Measurements from ENCODE around the gene SDSL.

Gene SDSL

DNA sequence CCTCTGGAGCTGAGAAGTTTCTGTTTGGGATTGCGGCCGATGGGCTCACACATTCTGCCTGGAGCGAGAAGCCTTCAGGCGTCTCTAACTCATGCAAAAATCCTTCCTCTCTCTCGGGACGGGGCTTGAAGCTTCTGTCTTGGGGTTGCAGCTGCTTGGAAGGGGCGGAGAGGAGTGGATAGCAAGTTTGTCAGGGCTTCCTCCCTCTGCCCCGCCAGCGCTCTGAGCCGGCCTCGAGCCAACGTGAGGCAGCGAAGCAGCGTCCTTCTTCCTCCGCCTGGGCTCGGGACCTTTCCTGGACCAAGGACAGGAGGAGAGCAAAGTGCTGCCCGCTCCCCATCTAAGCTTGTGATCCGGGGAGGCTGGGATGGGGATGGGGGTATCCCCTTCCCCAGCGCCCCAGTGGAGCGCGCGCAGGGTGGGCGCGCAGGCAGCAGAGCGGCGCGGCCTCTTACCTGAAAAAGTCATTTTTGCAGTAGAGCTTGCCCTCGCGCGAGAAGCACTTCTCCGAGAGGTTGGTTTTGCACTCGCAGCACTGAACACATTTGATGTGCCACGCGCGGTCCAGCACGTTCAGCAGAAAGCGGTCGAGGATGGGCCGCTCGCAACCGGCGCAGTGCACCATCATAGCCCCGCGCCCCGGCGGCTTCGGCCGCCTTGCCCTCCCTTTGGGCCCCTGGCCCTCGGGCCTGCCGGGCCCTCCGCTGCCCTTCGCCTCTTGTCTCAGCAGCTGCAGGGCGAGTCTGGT, 48.9 kb downstream of the SDSL start:
- FAIRE-seq: no peak

DNA sequence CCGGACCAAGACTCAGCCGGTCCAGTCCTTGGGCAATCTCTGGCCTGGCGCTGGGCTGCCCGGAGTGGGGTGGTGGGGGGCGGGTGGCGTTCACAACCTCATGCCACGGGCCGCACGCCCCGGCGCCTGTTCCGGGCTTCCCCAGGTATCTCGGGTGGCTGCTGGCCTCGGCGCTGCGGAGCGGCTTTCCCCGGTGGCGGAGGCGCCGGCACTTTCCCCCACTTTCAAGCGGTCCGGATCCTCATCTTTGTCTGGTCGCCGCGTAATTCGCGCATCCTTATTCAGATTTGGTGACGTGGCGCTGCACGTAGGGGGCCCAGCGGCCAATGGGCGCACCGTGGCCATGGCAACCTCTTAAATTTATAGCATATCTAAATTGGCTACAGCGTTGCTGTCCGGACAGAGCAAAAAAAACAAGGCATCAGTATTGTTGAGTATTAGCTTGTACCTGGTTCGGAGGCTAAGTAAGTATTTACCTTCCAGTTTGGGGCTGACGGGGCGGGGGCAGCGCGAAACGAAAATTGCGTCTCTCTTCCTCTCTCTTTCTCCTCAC, 49.5 kb downstream of the SDSL start, which contains the start of gene LHX5:
Gene LHX5 (minus strand): TSS at position 253 of the 553 bp plus-strand sequence. CDS start 373 bp downstream, outside the sequence.
- FAIRE-seq: no peak

- no peak for FAIRE-seq
Measured at GRCh38 chr12:113472191-113473121, 50.3 kb downstream of the SDSL start.

GRCh38 chr12:113473400-113473799, 51.2 kb downstream of the SDSL start:
- FAIRE-seq: no peak

DNA sequence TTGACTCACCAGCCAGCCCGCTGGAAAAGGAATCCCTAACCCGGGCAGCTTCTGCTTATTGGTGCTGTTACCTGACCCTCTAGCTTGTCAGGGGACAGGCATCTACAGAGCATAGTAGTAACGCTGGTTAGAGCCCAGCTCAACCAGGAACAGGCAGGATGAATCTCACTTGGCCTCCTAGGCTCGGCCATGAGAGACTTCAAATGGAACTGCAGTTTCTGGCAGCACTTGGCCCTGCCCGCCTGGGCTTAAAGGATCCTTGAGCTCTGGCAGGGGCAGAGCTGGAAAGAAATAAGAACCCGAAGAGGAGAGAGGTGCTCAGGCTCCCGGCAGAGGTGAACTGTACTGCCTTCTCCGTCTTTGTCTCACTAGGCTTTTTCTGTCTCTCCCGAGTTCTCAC, 51.8 kb downstream of the SDSL start:
- no peak for FAIRE-seq

DNA sequence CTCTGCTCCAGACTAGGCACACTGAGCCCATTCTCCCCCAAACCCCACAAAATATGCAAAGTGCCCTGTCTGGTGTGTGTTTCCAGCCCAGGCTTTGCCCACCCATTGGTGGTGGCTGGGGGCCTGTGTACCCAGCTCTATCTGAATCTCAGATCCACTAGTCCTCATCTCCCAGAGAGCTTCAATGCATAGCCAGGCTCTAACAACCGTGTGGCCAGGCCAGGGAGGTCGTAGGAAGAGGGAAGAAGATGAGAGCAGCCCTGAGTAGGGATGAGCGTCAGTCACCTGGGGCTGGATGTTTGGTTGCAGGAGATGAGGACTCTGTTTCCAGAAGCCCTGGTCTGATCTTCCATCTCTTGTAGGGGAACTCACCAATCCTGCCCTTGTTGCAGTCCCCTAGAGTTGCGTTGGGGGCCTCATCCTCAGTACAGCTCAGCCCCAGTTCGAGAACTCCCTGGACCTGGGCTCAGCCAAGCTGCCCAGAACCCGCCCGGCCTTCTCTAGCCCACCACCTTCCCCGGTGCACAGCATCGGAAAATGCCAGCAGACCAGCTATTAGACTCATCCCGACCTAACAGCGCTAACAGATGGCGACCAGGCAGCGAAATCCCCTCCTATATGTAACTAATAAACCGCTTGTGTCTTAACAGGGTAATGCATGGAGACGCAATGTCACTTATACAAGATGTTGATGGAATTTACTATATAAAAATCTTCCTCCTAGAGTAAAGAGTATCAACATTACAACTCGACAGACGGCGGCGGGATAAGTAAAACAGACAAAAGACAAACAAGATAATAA, 52.7 kb downstream of the SDSL start:
- no peak for FAIRE-seq

GRCh38 chr12:113475451-113476175, 53.4 kb downstream of the SDSL start:
- FAIRE-seq: no peak

- FAIRE-seq: no peak
Measured at GRCh38 chr12:113476176-113476986, 54.2 kb downstream of the SDSL start.

- FAIRE-seq: no peak
Measured at GRCh38 chr12:113477171-113477841, 55.1 kb downstream of the SDSL start.

DNA sequence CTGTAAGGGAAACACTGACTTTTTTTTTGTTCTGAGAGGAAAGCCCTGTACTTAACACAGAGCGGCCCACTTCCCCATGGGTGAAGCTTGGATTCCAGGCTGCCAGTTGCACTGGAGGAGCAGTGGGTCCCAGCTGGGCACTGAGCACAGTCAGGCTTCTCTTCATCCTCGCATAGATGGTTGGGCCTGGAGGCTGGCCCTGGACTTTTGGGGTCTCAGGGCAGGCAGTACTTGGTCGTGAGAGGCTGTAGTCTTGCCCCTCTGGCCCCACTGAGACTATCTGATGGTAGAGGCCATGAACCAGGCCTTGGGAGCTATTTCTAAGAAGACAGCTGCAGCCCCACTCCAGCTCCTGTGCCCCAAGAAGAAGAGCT, 55.6 kb downstream of the SDSL start:
- no peak for FAIRE-seq

DNA sequence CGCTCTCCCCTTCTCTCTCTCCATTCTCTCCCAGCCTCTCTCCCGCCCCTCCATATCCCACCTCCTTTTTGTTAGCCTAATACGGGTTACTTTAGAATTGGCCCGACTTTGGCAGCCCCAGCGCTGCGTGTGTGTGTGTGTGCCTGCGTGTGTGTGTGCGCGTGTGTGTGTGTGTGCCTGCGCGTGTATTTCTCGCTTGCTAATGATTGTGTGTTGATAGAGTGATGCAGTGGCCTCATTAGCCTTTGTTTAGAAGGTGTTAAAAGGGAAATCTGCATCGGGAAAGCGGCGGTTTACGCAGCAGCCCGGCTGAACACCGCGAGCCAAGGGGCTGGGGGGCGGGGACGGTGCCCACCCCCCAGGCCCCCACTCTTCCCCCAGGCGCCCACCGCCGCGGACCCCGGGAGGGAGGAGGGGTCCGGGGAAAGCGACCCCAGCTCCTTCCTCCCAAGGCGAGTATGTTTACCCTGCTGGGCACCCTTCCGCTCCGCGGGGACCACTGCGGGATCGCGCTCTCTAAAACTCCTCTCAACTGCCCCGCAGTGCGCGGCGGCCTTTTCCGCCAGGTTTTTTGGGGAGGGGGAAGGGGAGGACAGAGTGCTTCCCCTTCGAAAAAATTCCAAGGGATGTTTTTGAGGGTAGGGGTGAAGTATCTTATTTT, 56.3 kb downstream of the SDSL start:
- FAIRE-seq: no peak

DNA sequence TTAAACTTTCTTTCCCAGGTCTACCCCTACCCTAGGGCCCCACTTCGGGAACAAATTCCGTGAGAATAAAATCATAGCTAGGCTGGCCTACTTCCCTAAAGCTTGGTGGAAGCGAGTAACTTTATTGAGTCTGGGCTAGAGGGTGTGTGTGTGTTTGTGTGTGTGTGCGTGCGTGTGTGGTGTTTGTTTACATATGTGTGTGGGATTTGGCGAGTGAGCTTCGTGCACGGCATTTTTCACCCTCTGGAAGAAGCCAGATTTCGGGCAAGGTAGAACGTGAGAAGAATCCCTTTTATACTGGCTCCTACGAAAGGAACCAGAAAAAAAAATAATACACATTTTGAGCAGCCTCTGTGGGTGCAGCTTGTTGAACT, 57.0 kb downstream of the SDSL start:
- FAIRE-seq: no peak

DNA sequence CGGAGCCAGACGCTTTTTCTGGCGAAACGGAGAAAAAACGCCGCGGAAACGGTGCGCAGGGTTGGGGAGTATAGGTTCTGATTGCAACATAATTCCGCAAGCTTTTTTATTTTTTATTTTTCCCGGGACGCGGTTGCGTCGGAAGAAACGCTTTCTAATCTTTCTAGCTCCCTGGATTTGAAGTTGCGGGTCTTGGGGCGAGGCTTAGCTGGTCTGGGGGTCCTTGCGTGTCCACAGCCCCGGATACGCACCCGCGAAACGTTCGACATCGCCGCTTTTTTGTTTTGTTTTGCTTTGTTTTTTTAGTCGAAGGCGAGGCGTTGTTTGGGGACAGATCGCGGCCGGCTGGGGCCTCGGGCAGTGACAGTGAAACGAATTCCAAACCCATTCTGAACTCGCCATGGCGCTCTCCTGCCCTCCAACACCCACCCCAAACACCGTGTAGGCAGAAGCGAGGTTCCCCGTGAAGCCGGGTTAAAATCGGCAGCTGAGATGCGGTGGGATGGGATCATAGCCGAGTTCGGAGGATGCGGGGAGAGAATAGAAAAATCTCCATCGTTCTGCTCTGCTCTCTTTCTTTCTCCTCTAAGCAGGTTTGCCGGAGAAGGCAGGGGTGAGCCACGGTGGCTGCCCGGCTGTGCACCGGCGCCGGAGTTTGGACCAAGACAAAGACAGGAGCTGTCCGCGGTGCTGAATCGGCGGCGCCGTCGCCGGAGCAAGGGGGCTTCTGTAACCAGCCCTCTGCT, 57.6 kb downstream of the SDSL start:
- FAIRE-seq: no peak

- FAIRE-seq: no peak
Measured at GRCh38 chr12:113480336-113480971, 58.3 kb downstream of the SDSL start.

GRCh38 chr12:113482334-113482733, 60.2 kb downstream of the SDSL start:
- FAIRE-seq: no peak

GRCh38 chr12:113485330-113485729, 63.1 kb downstream of the SDSL start:
- no peak for FAIRE-seq

DNA sequence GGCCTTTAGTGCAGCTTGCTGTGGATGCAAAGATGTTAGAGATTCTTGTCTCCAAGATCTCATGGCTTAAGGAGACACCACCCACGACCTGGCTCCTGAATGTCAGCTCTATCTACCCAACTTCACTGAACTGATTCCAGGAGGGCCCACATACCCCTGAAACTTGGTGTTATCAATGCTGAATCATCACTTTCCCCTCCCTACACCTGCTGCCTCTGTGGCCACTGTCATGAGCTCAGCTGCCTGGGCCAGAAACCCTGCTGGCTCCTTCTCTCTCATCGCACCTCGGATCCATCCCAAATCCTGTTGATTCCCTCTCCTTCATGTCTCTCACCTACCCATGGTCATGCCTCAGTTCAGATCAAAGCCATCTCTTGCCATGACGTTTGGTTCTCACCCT, 64.5 kb downstream of the SDSL start:
- no peak for FAIRE-seq

Measured in G401.6 (cell line).